Peyer's patch (tissue), 4 donors: ENCODE results near the gene FBXW7. TPM values are rescaled to one million over a fixed set of nuclear protein-coding genes. Genes with fewer than 3 reads are reported as not detected.

Experiments
- DNase-seq, 3 donors: peaks; one replicate each; pipeline ENCODE4 v3.0.0-alpha.2; 2017 to 2019
- H3K27ac ChIP-seq, 4 donors: fragments of 200-600 bp; sonication (generic); one replicate each; pipeline ENCODE4 v1.5.1; 2016 to 2019
- H3K27me3 ChIP-seq, 2 donors: fragments of 200-600 bp; sonication (generic); one replicate each; pipeline ENCODE4 v1.5.1; 2019
- H3K36me3 ChIP-seq, 3 donors: fragments of 200-600 bp; sonication (generic); one replicate each; pipeline ENCODE4 v1.5.1; 2016 to 2019
- H3K4me1 ChIP-seq, 4 donors: fragments of 200-600 bp; sonication (generic); one replicate each; pipeline ENCODE4 v1.5.1; 2016 to 2019
- H3K4me3 ChIP-seq, 4 donors: fragments of 200-600 bp; sonication (generic); 1 replicate in 3 of 4; 2 replicates in 1 of 4; pipeline ENCODE4 v1.5.1; 2016 to 2019; ENCODE audit warnings: mild to moderate bottlenecking in 1 of 4
- H3K9me3 ChIP-seq, 4 donors: fragments of 200-600 bp; sonication (generic); one replicate each; pipeline ENCODE4 v1.5.1; 2016 to 2019; ENCODE audit warnings: mild to moderate bottlenecking in 1 of 4
- CTCF ChIP-seq, 6 experiments: fragments of 450-650 bp in 4 of 6; fragments of 200-600 bp in 2 of 6; sonication (generic) in 1 of 6; IDR thresholded peaks; one replicate each; pipeline ENCODE4 v1.5.1; 2017 to 2019; ENCODE audit warnings: antibody characterized with exemption in 6 of 6, mild to moderate bottlenecking in 3 of 6, moderate library complexity in 1 of 6
- POLR2A ChIP-seq, 2 donors: fragments of 450-650 bp; IDR thresholded peaks; one replicate each; pipeline ENCODE4 v1.5.1; 2017; ENCODE audit warnings: antibody characterized with exemption in 2 of 2, mild to moderate bottlenecking in 2 of 2, moderate library complexity in 2 of 2
- total RNA-seq, 4 donors: library from RNA; depleted of rRNA; stranded (reverse); fragments of >200 nt; gene quantifications; one replicate each; pipeline ENCODE4 v1.1.0, GENCODE V29; 2016

The FBXW7 gene
- total RNA-seq, 4 donors from 2014 or later, result 33.4 to 120 (median 43.0) TPM

- DNase-seq, result peak in 2 of 3 donors; percentile 32 to 62
- Histone ChIP-seq H3K4me3 (peak overlapping the region; percentile 85 to 99 (median 92)), H3K4me1 (peaks cover 0 to 32% (median 8%) of the 10 kb centered on the region in 4 donors), H3K9me3 (no peaks in the 10 kb centered on the region), H3K36me3 (no peaks in the 10 kb centered on the region), H3K27ac (peak overlapping the region; percentile 93 to 99 (median 95)), H3K27me3 (no peaks in the 10 kb centered on the region)
- no peak for TF ChIP-seq CTCF (IDR thresholded peaks at IDR 0.05)
- TF ChIP-seq POLR2A (IDR thresholded peaks at IDR 0.05), result no peak
Measured at GRCh38 chr4:152535360-152535902, 461 bp downstream of the FBXW7 start.

GRCh38 chr4:152534541-152535359, 1.1 kb downstream of the FBXW7 start:
- peak; percentile 58 to 79 (median 72) for DNase-seq
- H3K27ac ChIP-seq, result peak overlapping the region; percentile 93 to 99 (median 95)
- H3K36me3 ChIP-seq, result no peaks in the 10 kb centered on the region
- H3K4me3 ChIP-seq, result peak overlapping the region; percentile 85 to 99 (median 92)
- H3K27me3 ChIP-seq, result no peaks in the 10 kb centered on the region
- TF ChIP-seq POLR2A (IDR thresholded peaks at IDR 0.05) (no peak), CTCF (IDR thresholded peaks at IDR 0.05) (no peak)
- H3K4me1 ChIP-seq, result peaks cover 0 to 32% (median 8%) of the 10 kb centered on the region in 4 donors
- no peaks in the 10 kb centered on the region for H3K9me3 ChIP-seq

- no peak for TF ChIP-seq CTCF (IDR thresholded peaks at IDR 0.05)
- no peak for TF ChIP-seq POLR2A (IDR thresholded peaks at IDR 0.05)
Measured at GRCh38 chr4:152531479-152531878, 4.4 kb downstream of the FBXW7 start.

GRCh38 chr4:152530600-152530999, 5.3 kb downstream of the FBXW7 start:
- Histone ChIP-seq H3K36me3 (no peaks in the 10 kb centered on the region), H3K9me3 (no peaks in the 10 kb centered on the region), H3K4me1 (peaks cover 0 to 21% (median 4%) of the 10 kb centered on the region in 4 donors), H3K4me3 (no peak overlapping the region), H3K27ac (no peak overlapping the region), H3K27me3 (no peaks in the 10 kb centered on the region)
- no peak for TF ChIP-seq CTCF (IDR thresholded peaks at IDR 0.05)
- no peak for TF ChIP-seq POLR2A (IDR thresholded peaks at IDR 0.05)
- no peak for DNase-seq

More at GRCh38 chr4:152531479-152531878, 4.4 kb downstream of the FBXW7 start:
- no peak for DNase-seq
- Histone ChIP-seq H3K9me3 (no peaks in the 10 kb centered on the region), H3K4me1 (peaks cover 0 to 21% (median 4%) of the 10 kb centered on the region in 4 donors), H3K27ac (no peak overlapping the region), H3K27me3 (no peaks in the 10 kb centered on the region), H3K4me3 (no peak overlapping the region), H3K36me3 (no peaks in the 10 kb centered on the region)

- Histone ChIP-seq H3K27me3 (no peaks in the 10 kb centered on the region), H3K4me3 (no peak overlapping the region), H3K36me3 (no peaks in the 10 kb centered on the region), H3K27ac (no peak overlapping the region), H3K4me1 (peaks cover 0 to 21% (median 4%) of the 10 kb centered on the region in 4 donors), H3K9me3 (no peaks in the 10 kb centered on the region)
- TF ChIP-seq POLR2A (IDR thresholded peaks at IDR 0.05), result no peak
- no peak for TF ChIP-seq CTCF (IDR thresholded peaks at IDR 0.05)
- no peak for DNase-seq
Measured at GRCh38 chr4:152529880-152530279, 6.0 kb downstream of the FBXW7 start.
